NCI-H1092 treated with DMSO at 0.1 percent for 48 hours (cell line): ENCODE results near the gene FITM2.
"Not testable (repeated sequence)": the region's sequence is repeated elsewhere in the genome, so short reads cannot be mapped to it uniquely, and the experiment has no call there.

Experiments
- DNase-seq: peaks from one replicate; lab custom pipeline; 2025; lab: John Stamatoyannopoulos, UW

Gene FITM2

GRCh38 chr20:44310664-44311639 lies at the start of gene FITM2:
FITM2 (minus strand) TSS chr20:44311202; CDS start chr20:44311148, 54 bp downstream.
- peak; percentile 96 for DNase-seq

- no peak for DNase-seq
Measured at GRCh38 chr20:44360221-44360620, 49.2 kb upstream of the FITM2 start.

GRCh38 chr20:44358776-44359175 lies 47.8 kb upstream of the FITM2 start:
- DNase-seq, result no peak

- no peak for DNase-seq
Measured at GRCh38 chr20:44357555-44358125, 46.6 kb upstream of the FITM2 start.

GRCh38 chr20:44357020-44357419 lies 46.0 kb upstream of the FITM2 start:
- DNase-seq, result no peak

GRCh38 chr20:44356353-44356723 lies 45.3 kb upstream of the FITM2 start:
- no peak for DNase-seq

GRCh38 chr20:44355498-44356352 lies 44.7 kb upstream of the FITM2 start, which contains the start of gene HNF4A:
HNF4A (plus strand) TSS chr20:44355699; CDS start chr20:44355805, 106 bp downstream.
- no peak for DNase-seq

- no peak for DNase-seq
Measured at GRCh38 chr20:44354979-44355497, 44.0 kb upstream of the FITM2 start.

- no peak for DNase-seq
Measured at GRCh38 chr20:44350567-44350966, 39.6 kb upstream of the FITM2 start.

- no peak for DNase-seq
Measured at GRCh38 chr20:44349349-44349748, 38.3 kb upstream of the FITM2 start.

GRCh38 chr20:44348168-44348659 lies 37.2 kb upstream of the FITM2 start:
- DNase-seq, result no peak

- not testable (repeated sequence) for DNase-seq
Measured at GRCh38 chr20:44345941-44346340, 34.9 kb upstream of the FITM2 start.

GRCh38 chr20:44345147-44345546 lies 34.1 kb upstream of the FITM2 start:
- no peak for DNase-seq

GRCh38 chr20:44344723-44345122 lies 33.7 kb upstream of the FITM2 start:
- no peak for DNase-seq

- no peak for DNase-seq
Measured at GRCh38 chr20:44343162-44343675, 32.2 kb upstream of the FITM2 start.

- no peak for DNase-seq
Measured at GRCh38 chr20:44342248-44342647, 31.2 kb upstream of the FITM2 start.

- no peak for DNase-seq
Measured at GRCh38 chr20:44336725-44337380, 25.9 kb upstream of the FITM2 start, which contains the start of gene R3HDML. R3HDML (plus strand) TSS chr20:44337043; CDS start chr20:44337158, 115 bp downstream.

- DNase-seq, result no peak
Measured at GRCh38 chr20:44336086-44336485, 25.1 kb upstream of the FITM2 start.

GRCh38 chr20:44335675-44336074 lies 24.7 kb upstream of the FITM2 start:
- no peak for DNase-seq

GRCh38 chr20:44334709-44335108 lies 23.7 kb upstream of the FITM2 start:
- no peak for DNase-seq

GRCh38 chr20:44334306-44334705 lies 23.3 kb upstream of the FITM2 start:
- DNase-seq, result no peak
